Endodermal cell (in vitro differentiated cells): ENCODE measurements around the gene DHX32. TPM values are rescaled to one million over a fixed set of nuclear protein-coding genes. Genes with fewer than 3 reads are reported as not detected.
"Not testable (repeated sequence)": the region's sequence is repeated elsewhere in the genome, so short reads cannot be mapped to it uniquely, and the experiment has no call there.

Source experiments
- DNase-seq: peaks from one replicate; pipeline ENCODE4 v3.0.0-alpha.2; 2017
- H3K27ac ChIP-seq: 2 replicates; pipeline ENCODE4 v1.5.1; 2013; ENCODE audit warnings: mild to moderate bottlenecking, low read depth, low read length, moderate library complexity
- H3K27me3 ChIP-seq: 2 replicates; pipeline ENCODE4 v1.6.1; 2013; ENCODE audit warnings: mild to moderate bottlenecking, low read length, moderate library complexity; ENCODE audit not compliant: insufficient read depth, control insufficient read depth, poor library complexity, severe bottlenecking
- H3K36me3 ChIP-seq: 2 replicates; pipeline ENCODE4 v1.7.0; 2013; ENCODE audit warnings: mild to moderate bottlenecking, low read length, moderate library complexity; ENCODE audit not compliant: control insufficient read depth, insufficient read depth
- H3K4me1 ChIP-seq: one replicate; pipeline ENCODE4 v1.7.0; 2013; ENCODE audit warnings: low read length; ENCODE audit not compliant: control insufficient read depth, insufficient read depth
- H3K4me3 ChIP-seq: 2 replicates; pipeline ENCODE4 v1.5.1; 2013; ENCODE audit warnings: mild to moderate bottlenecking, low read length, moderate library complexity
- H3K9ac ChIP-seq: 2 replicates; pipeline ENCODE4 v1.6.1; 2013; ENCODE audit warnings: mild to moderate bottlenecking, low read length, moderate library complexity; ENCODE audit not compliant: poor library complexity, severe bottlenecking; ENCODE audit errors: extremely low read depth
- H3K9me3 ChIP-seq: 2 replicates; pipeline ENCODE4 v1.6.1; 2013; ENCODE audit warnings: mild to moderate bottlenecking, low read length, moderate library complexity; ENCODE audit not compliant: control insufficient read depth
- H3K27ac Mint-ChIP-seq: 2 replicates; pipeline ENCODE4 v1.8.0; 2020; ENCODE audit warnings: mixed read lengths
- H3K27me3 Mint-ChIP-seq: 2 replicates; pipeline ENCODE4 v1.8.0; 2021; ENCODE audit warnings: mild to moderate bottlenecking, mixed read lengths; ENCODE audit not compliant: insufficient read depth
- H3K36me3 Mint-ChIP-seq: 2 replicates; pipeline ENCODE4 v1.8.0; 2020; ENCODE audit warnings: low read depth, mixed read lengths
- H3K4me1 Mint-ChIP-seq: 2 replicates; pipeline ENCODE4 v1.8.0; 2020; ENCODE audit warnings: mixed read lengths
- H3K4me3 Mint-ChIP-seq: 2 replicates; pipeline ENCODE4 v1.8.0; 2020; ENCODE audit warnings: mild to moderate bottlenecking, moderate library complexity, mixed read lengths
- H3K9me3 Mint-ChIP-seq: 2 replicates; pipeline ENCODE4 v1.8.0; 2020; ENCODE audit warnings: mild to moderate bottlenecking, mixed read lengths
- WGBS, 2 experiments: methylation state at CpG; one replicate each; pipeline versions ENCODE4 v1.1.5 to v1.1.7; 2013; ENCODE audit warnings: missing lambda C conversion rate in 2 of 2, mixed read lengths in 1 of 2; ENCODE audit not compliant: insufficient coverage in 1 of 2, insufficient read length in 1 of 2; 5-methylcytosine and 5-hydroxymethylcytosine counted together
- total RNA-seq, 2 donors: library from RNA; stranded (reverse); fragmentation: NEBNext Ultra II Directional in 1 of 2; extraction: Animal tissue kit (Norgen Biotek cat#: 25700) in 1 of 2; gene quantifications; 2 replicates in 1 of 2; 3 replicates in 1 of 2; pipeline ENCODE4 v1.2.1, GENCODE V29; 2021

DHX32 gene
- total RNA-seq, 2 donors from 2014 or later: 25.4 to 38.1 TPM

- not testable (repeated sequence) for H3K9me3 ChIP-seq, H3K4me3 Mint-ChIP-seq, H3K27me3 Mint-ChIP-seq, DNase-seq, H3K27ac Mint-ChIP-seq, H3K27me3 ChIP-seq, H3K4me3 ChIP-seq, H3K9ac ChIP-seq, H3K27ac ChIP-seq, H3K36me3 ChIP-seq, H3K4me1 ChIP-seq
- WGBS, 2 experiments: 64 to 81% methylated on average over 2 of the region's 2 CpGs
- peaks cover 25% of the 10 kb centered on the region for H3K36me3 Mint-ChIP-seq
- peaks cover 19% of the 10 kb centered on the region for H3K4me1 Mint-ChIP-seq
- peaks cover 24% of the 10 kb centered on the region for H3K9me3 Mint-ChIP-seq
These were observed 27.7 kb upstream of the DHX32 start for GRCh38 chr10:125908813-125909212.

GRCh38 chr10:125907598-125907997 is 26.5 kb upstream of the DHX32 start:
- not testable (repeated sequence) for H3K4me3 Mint-ChIP-seq, H3K4me1 ChIP-seq, H3K27me3 Mint-ChIP-seq, H3K27me3 ChIP-seq, H3K9ac ChIP-seq, H3K36me3 ChIP-seq, H3K4me3 ChIP-seq, H3K9me3 ChIP-seq, DNase-seq, H3K27ac ChIP-seq, H3K27ac Mint-ChIP-seq
- peaks cover 16% of the 10 kb centered on the region for H3K4me1 Mint-ChIP-seq
- peaks cover 26% of the 10 kb centered on the region for H3K9me3 Mint-ChIP-seq
- peaks cover 25% of the 10 kb centered on the region for H3K36me3 Mint-ChIP-seq
- 80 to 89% methylated on average over 1 to 2 of the region's 2 CpGs for WGBS, 2 experiments

GRCh38 chr10:125905069-125905994 is 24.2 kb upstream of the DHX32 start:
- not testable (repeated sequence) for H3K4me1 ChIP-seq, H3K27me3 Mint-ChIP-seq, H3K27me3 ChIP-seq, H3K27ac ChIP-seq, H3K27ac Mint-ChIP-seq, H3K4me3 Mint-ChIP-seq, H3K36me3 ChIP-seq, H3K4me3 ChIP-seq, H3K9me3 ChIP-seq, H3K9ac ChIP-seq, DNase-seq
- H3K36me3 Mint-ChIP-seq: peaks cover 25% of the 10 kb centered on the region
- H3K9me3 Mint-ChIP-seq: peaks cover 26% of the 10 kb centered on the region
- 83 to 86% methylated on average over 2 to 5 of the region's 5 CpGs for WGBS, 2 experiments
- peaks cover 11% of the 10 kb centered on the region for H3K4me1 Mint-ChIP-seq

GRCh38 chr10:125903135-125903640 is 22.1 kb upstream of the DHX32 start:
- Mint-ChIP-seq H3K36me3 (peaks cover 21% of the 10 kb centered on the region), H3K9me3 (peaks cover 21% of the 10 kb centered on the region), H3K4me1 (peaks cover 11% of the 10 kb centered on the region)
- not testable (repeated sequence) for H3K27ac Mint-ChIP-seq, H3K36me3 ChIP-seq, H3K9ac ChIP-seq, H3K27me3 Mint-ChIP-seq, H3K9me3 ChIP-seq, H3K4me1 ChIP-seq, H3K4me3 Mint-ChIP-seq, H3K4me3 ChIP-seq, H3K27me3 ChIP-seq, H3K27ac ChIP-seq
- DNase-seq: peak; percentile 84
- 74% methylated on average over 2 of the region's 3 CpGs; no CpG with 5 or more reads in 1 of the 2 experiments for WGBS, 2 experiments

GRCh38 chr10:125900963-125901362 is 19.9 kb upstream of the DHX32 start:
- H3K4me3 Mint-ChIP-seq, H3K9ac ChIP-seq, H3K4me3 ChIP-seq, H3K9me3 ChIP-seq, H3K27me3 Mint-ChIP-seq, H3K27me3 ChIP-seq, H3K36me3 ChIP-seq, H3K27ac ChIP-seq, H3K4me1 ChIP-seq: not testable (repeated sequence)
- Mint-ChIP-seq H3K4me1 (peaks cover 16% of the 10 kb centered on the region), H3K27ac (peak overlapping the region; percentile 40), H3K36me3 (peaks cover 11% of the 10 kb centered on the region), H3K9me3 (peaks cover 16% of the 10 kb centered on the region)
- 87% methylated on average over 2 of the region's 3 CpGs; no CpG with 5 or more reads in 1 of the 2 experiments for WGBS, 2 experiments
- DNase-seq: peak; percentile 66

GRCh38 chr10:125897317-125897716 is 16.2 kb upstream of the DHX32 start:
- H3K4me1 ChIP-seq, H3K9me3 ChIP-seq, H3K36me3 ChIP-seq, H3K9me3 Mint-ChIP-seq, H3K27me3 Mint-ChIP-seq, H3K36me3 Mint-ChIP-seq, H3K27ac ChIP-seq, H3K9ac ChIP-seq, DNase-seq, H3K27me3 ChIP-seq, H3K27ac Mint-ChIP-seq: not testable (repeated sequence)
- H3K4me3 Mint-ChIP-seq: peak overlapping the region; percentile 84
- H3K4me1 Mint-ChIP-seq: peaks cover 28% of the 10 kb centered on the region
- 65 to 76% methylated on average over 1 to 2 of the region's 4 CpGs for WGBS, 2 experiments
- peak overlapping the region; percentile 93 for H3K4me3 ChIP-seq
